PFSK-1 (cell line): ENCODE data around the gene WLS.

Experiments used
- FOXP2 ChIP-seq: optimal IDR thresholded peaks from 2 replicates; pipeline ENCODE3; 2011; ENCODE audit warnings: borderline replicate concordance, control low read depth, inconsistent platforms; ENCODE audit not compliant: insufficient read depth; ENCODE audit errors: extremely low read length, extremely low read depth
- POLR2AphosphoS5 ChIP-seq: IDR thresholded peaks from 2 replicates; pipeline ENCODE4 v1.6.1; 2012; ENCODE audit warnings: low read depth, mild to moderate bottlenecking, control low read depth, low read length, moderate library complexity
- REST ChIP-seq, 2 experiments: IDR thresholded peaks; 2 replicates each; pipeline versions ENCODE4 v1.6.1 to v1.8.0; 2011 to 2012; ENCODE audit warnings: low read depth in 2 of 2, low read length in 2 of 2, control low read depth in 1 of 2, inconsistent platforms in 1 of 2, mild to moderate bottlenecking in 1 of 2, moderate library complexity in 1 of 2; ENCODE audit not compliant: insufficient read depth in 1 of 2
- SIN3A ChIP-seq: IDR thresholded peaks from 2 replicates; pipeline ENCODE4 v1.6.1; 2012; ENCODE audit warnings: mild to moderate bottlenecking, low read length, moderate library complexity, borderline replicate concordance; ENCODE audit not compliant: insufficient read depth
- TAF1 ChIP-seq: IDR thresholded peaks from 2 replicates; pipeline ENCODE4 v1.6.1; 2012; ENCODE audit warnings: low read length, control low read depth, borderline replicate concordance; ENCODE audit not compliant: insufficient read depth

Gene WLS

GRCh38 chr1:68227598-68227997, 4.7 kb downstream of the WLS start:
- TF ChIP-seq FOXP2 (no peak), TAF1 (no peak), SIN3A (no peak), POLR2AphosphoS5 (no peak), REST (IDR thresholded peaks at IDR 0.05; ENCODE audit: insufficient read depth in 1 of 2, low read depth in 2 of 2, low read length in 2 of 2) (no peak)

- TF ChIP-seq REST (IDR thresholded peaks at IDR 0.05; ENCODE audit: insufficient read depth in 1 of 2, low read depth in 2 of 2, low read length in 2 of 2) (no peak), FOXP2 (no peak), POLR2AphosphoS5 (no peak), TAF1 (no peak), SIN3A (no peak)
Measured at GRCh38 chr1:68225781-68226180, 6.5 kb downstream of the WLS start.

- TF ChIP-seq TAF1: no peak
Measured at GRCh38 chr1:68223687-68224086, 8.6 kb downstream of the WLS start.

- TF ChIP-seq SIN3A (no peak), TAF1 (no peak), REST (IDR thresholded peaks at IDR 0.05; ENCODE audit: insufficient read depth in 1 of 2, low read depth in 2 of 2, low read length in 2 of 2) (no peak), POLR2AphosphoS5 (no peak), FOXP2 (no peak)
Measured at GRCh38 chr1:68221980-68222373, 10.3 kb downstream of the WLS start.

GRCh38 chr1:68221001-68221979, 11.0 kb downstream of the WLS start:
- no peak for TF ChIP-seq TAF1
- TF ChIP-seq SIN3A: no peak
- no peak for TF ChIP-seq FOXP2
- no peak for TF ChIP-seq POLR2AphosphoS5
- TF ChIP-seq REST (IDR thresholded peaks at IDR 0.05; ENCODE audit: insufficient read depth in 1 of 2, low read depth in 2 of 2, low read length in 2 of 2): no peak
